Activated CD4-positive, alpha-beta T cell treated with anti-CD3 and anti-CD28 coated beads, Interleukin-2, amount 50 U/mL, for 16 hours (primary cell): ENCODE results near the gene TBCC.
"Not testable (repeated sequence)": the region's sequence is repeated elsewhere in the genome, so short reads cannot be mapped to it uniquely, and the experiment has no call there.

Source experiments
- DNase-seq: peaks from one replicate; pipeline ENCODE4 v3.0.0-alpha.2; 2020

TBCC gene

DNA sequence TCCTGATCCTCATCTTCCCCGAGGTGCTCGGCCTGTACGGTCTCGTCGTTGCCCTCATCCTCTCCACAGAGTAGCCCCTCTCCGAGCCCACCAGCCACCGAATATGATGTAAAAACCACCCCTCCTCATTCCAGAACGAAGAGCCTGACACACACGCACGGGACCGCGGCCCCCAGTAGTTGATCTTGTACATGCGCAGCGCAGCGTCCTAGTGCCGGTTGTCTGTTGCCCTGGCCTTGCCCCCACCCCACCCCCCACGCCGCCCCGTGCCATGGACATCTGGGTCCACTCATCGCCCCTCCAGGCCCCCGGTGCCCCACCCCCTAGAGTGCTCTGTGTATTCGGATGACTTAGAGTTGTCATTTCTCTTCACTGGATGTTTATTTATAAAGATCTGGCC is 18.3 kb downstream of the TBCC start:
- no peak for DNase-seq

DNA sequence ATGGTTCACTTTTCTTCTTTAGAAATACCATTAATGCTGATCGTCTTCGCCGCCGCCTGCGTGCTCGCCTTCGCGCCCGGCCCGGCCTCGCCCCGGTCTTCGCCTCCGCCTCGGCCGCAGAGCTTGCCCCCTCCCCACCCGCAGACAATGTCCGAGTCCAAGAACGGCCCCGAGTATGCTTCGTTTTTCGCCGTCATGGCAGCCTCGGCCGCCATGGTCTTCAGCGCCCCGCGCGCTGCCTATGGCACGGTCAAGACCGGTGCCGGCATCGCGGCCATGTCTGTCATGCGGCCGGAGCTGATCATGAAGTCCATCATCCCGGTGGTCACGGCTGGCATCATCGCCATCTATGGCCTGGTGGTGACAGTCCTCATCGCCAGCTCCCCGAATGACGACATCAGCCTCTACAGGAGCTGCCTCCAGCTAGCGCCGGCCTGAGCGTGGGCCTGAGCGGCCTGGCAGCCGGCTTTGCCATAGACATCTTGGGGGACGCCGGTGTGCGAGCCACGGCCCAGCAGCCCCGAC is 18.8 kb downstream of the TBCC start:
- no peak for DNase-seq

DNA sequence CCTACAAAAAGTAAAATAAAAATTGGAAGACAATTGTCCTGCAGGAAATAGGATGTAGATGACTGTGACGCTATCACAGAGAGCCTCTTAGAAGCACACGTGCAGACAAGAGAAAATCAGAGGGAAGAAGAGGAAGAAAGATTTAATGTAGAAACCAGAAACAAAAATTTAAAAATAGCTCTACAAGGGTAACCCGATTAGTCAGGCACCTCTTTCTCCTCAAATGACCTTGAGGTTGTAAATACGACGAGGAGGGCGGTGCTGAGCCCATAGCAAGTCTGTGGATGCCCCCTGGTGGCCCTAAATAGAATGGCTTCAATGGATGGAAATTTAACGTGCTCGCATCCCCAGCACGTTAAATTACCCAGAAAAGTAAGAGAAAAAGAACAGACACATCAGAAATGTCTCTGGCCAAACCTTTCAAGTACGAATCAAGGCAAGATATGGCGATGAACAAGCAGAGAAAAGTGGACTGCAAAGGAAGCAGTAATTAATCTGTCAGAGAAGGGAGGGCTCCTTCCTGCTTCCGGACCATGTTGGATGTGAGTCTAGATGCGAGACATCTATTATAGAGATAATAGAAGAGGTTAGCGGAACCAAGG is 19.3 kb downstream of the TBCC start:
- DNase-seq: peak; percentile 84

DNA sequence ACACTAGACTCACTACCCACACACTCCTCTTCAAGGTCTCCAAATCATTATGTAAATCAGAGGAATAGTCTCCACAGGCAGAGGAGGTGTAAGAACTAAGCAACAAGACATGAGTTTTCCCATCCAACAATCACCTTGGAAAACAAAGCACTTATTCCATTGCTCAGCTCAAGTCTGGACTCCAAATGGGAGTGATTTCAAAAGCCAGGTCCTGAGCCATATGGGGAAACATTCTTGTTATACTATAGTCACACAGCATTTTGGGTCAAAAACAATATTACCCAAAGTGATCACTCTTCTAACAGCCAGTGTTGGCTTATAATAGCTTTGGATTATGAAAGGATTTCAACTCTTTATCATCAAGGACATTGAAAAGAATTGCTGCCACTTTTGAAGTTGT is 19.9 kb downstream of the TBCC start:
- DNase-seq: no peak

DNA sequence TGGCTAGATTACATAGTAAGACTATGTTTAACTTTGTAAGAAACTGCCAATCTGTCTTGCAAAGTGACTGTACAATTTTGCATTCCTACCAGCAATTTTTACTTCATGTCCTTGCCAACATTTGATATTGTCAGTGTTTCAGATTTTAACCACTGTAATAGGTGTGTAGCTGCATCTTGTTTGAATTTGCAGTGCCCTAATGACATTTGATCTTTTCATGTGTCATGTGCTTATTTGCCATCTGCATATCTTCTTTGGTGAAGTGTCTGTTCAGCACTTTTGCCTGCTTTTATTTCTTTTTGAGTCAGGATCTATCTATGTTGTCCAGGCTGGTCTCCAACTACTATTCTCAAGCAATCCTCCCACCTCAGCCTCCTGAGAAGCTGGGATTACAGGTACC is 21.1 kb downstream of the TBCC start:
- no peak for DNase-seq

DNA sequence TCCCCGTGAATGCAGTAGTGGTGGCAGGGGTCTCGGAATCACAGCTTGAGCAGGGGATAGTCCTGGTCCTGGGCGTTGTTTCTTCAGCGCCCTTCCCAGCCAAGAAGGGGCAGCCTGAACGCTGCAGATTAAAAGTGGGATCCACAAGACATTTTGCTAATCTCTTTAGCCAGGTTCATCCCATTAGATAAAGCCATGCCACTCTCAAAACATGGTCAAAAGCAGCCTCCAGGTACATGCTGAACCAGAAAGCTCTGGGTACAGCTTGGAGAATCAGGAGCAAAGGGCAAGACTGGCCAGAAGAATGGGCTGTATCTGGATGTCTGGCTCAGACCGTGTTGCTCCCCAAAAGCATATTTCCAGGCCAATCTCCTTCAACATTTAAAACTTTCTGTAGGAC is 23.4 kb downstream of the TBCC start, which contains the start of gene PRPH2:
Gene PRPH2 (minus strand): TSS at position 101 of the 400 bp plus-strand sequence. CDS start 263 bp downstream, outside the sequence.
- DNase-seq: no peak

DNA sequence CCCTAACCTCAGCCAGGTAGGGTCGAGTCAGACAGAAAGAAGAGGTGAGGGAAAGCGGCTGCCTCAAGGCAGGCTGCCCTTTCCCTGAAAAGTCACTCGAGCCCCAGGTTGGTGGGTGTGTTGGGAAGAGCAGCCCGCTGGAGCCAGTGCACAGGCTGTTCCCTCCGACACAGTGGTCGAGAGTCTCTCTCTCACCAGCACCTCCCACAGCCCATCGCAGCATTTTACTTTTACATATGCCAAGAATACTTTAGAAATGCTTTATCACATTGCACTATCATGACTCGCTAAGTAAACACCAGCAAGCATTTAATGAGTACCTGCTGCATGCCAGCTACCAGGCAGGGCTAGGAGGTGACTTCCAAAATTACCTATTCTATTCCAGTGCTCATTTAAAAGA is 25.2 kb downstream of the TBCC start:
- no peak for DNase-seq

DNA sequence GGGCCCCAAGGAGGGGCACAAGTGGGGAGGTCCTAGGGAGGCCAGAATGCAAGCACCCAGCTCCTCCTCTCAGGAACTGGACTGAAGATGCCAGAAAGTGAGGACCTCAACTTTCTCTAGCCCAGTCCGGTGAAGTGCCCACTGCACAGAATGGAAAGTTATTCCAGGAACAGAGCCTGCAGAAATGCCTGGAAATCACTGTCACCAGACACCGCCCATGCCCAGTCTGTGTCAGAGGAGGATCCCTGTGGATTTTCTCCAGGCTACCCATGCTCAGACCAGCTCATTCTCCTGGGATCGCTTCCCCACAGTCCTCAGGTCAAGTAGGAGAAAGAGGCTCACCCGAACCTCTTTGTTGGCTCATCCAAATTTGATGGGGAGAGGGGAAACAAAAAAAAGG is 30.0 kb downstream of the TBCC start:
- no peak for DNase-seq

DNA sequence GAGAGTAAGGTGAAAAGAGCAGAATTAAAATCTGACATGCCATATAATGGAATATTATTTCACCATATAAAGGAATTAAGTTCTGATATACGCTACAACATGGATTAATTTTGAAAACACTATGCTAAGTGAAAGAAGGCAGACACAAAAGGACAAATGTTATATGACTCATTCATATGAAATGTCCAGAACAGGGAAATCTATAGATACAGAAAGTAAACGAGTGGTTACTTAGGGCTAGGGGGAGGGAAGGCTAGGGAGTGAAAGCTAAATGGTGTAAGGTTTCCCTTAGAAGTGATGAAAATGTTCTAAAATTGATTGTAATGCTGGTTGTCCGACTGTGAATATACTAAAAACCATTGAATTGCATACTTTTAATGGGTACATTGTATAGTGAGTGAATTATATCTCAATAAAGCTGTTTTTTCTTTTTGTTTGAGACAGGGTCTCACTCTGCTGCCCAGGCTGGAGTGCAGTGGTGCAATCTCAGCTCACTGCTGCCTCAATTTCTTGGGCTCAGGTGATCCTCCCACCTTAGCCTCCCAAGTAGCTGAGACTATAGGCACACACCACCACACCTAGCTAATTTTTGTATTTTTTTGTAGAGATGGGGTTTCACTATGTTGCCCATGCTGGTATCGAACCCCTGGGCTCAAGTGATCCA is 31.7 kb downstream of the TBCC start:
- DNase-seq: no peak

DNA sequence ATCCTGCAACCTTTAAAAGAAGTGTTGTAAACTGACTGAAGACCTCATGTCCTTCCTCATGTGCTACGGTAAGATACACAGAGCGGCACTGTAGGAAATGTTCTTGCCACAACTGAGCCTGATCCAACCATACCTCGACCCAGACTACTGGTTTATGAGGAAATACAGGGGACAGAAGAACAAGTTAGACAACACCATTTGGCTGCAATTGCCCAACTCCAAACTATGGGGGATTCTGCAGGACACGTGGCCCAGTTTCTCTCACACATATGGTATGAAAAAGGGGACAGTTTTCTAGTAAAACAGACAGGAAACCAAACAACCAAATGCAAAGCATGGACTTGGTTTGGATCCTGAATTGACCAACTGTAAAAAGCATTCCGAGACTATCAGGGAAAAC is 34.0 kb downstream of the TBCC start:
- DNase-seq: no peak

DNA sequence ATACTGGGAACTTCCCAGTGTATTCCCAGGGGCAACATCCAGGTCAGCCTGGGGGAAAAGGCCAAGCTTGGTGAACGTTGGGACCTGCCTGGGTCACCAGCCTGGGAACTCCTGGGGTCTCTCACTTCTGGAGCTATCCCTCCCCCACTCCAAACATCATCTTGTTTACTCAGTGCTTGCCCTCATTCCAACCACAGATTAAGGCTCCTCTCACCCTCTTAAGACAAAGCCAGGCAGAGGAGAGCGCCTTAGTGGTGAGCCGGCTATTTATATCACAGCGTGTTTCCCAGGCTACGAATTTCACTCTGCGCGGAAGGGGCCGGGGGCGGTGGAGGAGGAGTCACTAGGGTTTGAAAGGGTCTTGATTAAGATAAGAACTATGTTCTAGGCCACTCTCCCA is 35.6 kb downstream of the TBCC start:
- DNase-seq: no peak

DNA sequence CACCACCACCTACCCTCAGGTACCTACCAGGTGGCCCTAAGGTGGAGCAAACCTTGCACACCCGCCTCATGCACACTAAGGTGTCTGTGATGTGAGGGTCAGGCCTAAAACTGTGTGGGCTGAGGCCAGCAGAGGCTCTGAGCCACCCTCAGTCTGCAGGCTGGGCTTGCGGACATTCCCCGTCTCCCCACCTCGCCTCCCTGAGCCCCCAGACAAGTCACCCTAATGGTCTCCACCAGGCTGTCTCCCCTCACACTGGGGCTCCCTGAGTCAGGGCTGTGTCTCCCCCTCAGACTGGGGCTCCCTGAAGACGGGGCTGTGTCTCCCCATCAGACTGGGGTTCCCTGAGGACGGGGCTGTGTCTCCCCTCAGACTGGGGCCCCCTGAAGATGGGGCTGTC is 36.0 kb downstream of the TBCC start:
- no peak for DNase-seq

DNA sequence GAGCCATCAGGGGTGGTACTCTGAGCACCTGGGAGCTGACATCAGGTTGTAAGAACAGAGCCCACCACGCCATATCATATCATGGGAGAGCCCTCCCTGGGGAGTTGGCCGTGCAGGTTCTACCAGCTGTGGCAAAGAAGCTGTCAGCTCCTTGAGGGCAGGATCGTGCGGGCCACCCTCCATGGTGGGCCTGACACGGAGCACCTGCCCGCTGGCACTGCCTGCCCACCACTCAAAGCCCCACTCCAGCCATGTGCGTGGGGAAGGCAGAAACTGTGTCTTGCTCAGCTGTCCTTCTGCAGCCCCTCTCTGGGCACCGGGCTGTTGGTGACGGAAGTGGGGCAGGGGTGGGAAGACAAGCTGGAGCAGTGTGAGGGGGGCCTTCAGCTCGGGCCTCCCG is 37.8 kb downstream of the TBCC start:
- DNase-seq: no peak

DNA sequence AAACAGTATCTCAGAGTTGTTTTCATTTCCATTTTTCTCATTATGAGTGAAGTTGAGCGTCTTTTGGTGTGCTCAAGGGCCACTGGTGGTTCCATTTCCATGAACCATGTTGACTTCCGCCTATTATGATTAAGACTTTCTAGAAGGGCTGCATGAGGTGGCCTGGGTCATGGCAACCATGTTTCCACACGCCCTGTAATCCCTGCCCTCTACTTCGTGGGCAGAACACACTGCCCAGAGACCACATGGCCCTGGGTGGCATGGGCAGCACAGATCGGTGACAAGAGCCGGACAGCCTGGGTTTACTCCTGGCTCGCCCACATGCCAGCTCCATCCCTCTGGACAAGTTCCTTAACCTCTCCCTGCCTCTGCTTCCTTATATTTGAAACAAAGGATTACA is 38.3 kb downstream of the TBCC start:
- no peak for DNase-seq

DNA sequence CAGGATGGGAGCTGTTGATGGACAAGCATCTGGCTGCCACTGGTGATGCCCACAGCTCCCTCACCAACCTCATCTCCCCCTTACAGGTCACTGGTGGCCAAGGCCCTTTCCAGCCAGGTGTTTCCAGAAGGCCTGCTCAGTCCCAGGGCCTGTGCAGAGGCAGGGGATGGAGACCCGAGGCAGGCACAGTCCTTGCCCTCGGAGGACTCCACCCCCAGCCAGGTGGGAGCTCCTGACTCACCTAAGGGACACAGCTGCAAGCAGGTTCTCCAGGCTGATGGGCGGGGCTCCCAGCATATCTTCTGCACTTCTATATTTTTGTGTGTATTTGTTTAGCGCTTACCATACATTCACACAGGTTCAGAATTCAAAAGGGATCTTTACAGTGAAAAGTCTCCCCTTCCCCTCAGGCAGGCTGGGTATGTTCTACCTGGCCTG is 40.9 kb downstream of the TBCC start:
- no peak for DNase-seq

DNA sequence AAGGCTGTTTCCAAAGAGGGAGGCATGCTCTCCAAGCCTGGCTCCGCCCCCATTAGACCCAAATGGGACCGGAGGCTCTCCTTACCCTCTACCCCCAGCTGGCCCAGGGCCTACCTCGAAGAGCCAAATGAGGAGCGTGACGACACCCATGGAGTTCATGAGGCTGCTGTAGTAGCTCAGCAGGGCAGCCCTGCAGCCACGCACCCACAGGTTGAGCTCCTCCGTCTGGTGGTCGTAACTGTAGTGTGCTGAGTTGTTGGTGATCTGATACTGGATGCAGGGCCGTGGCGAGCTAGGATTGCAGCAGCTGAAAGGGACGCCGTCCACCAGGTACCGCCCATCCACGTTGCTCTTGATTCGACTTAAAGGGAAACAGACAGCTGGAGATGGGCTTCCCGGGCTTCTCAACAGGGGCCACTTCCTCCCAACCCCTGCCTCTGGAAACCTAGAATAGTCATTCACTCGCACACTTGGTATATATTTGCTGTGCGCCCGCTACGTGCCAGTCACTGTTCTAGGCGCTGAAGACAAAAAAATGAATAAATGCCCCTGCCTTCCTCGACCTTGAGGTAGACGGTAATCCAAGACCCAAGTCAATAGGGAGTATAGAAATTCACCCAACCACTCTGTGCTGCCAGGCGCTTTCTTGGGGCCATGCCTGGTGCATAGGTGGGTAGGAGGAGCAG is 41.5 kb downstream of the TBCC start:
- no peak for DNase-seq

DNA sequence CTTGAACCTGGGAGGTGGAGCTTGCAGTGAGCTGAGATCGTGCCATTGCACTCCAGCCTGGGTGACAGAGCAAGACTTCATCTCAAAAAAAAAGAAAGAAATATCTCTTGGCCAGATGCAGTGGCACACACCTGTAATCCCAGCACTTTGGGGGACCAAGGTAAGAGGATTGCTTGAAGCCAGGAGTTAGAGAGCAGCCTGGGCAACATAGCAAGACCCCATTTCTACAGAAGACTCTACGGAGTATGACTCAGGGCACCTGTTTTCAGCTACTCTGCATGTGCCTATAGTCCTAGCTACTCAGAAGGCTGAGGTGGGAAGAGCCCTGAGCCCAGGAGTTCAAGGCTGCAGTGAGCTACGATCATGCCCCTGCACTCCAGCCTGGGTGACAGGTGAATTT is 43.1 kb downstream of the TBCC start:
- not testable (repeated sequence) for DNase-seq

DNA sequence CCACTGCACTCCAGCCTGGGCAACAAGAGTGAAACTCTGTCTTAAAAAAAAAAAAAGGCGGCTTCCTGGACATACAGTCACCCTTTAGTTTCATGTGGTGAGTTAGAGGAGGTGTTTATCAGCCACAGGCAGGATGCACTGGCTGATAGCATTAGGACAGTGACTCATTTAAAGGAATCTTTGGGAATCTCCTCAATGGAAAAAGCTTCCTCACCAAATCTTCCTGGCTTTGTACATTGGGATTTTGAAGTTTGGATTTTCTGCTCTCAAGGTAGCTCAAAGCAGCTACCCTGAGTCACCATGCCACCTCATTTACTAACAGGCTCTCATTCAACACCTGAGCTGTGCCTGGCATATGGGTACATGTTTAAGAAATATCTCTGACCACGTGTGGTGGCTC is 43.7 kb downstream of the TBCC start:
- DNase-seq: no peak

DNA sequence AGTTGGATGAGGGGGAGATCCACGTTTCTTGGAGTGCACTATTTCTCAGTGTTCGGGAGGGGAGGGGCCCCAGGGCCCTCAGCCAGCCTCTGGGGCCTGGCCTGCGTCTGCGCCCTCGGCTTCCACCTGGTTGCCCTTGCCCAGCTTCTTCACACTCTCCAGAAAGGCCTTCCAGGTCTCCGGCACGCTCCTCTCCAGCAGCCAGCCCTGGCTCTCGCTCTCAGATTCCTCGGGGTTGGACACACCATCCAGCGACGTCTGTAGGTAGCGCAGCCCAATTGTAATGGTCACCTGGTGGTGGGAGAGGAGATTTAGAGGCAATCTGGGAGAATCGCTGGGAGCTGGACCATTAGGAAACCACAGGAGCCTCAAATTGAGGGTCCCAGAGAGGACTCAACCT is 47.7 kb downstream of the TBCC start:
- no peak for DNase-seq

DNA sequence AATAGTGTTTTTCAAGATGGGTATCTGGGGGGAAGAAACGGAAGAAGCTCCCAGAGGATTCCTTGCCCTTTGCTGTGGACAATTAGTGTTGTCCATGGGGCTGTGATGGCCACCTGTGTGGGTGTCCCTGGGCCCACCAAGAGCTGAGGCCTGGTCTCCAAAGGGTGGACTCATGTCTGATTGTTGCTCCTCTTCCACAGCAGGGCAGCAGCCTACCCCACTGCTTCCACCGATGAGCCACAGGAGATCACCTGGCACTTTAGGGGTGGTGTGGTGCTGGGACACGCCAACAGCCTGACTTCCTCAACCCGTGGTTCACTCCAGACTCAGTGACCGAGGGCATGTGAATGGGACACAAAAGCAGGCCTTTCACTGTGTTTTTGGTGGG is 48.6 kb downstream of the TBCC start:
- DNase-seq: no peak

DNA sequence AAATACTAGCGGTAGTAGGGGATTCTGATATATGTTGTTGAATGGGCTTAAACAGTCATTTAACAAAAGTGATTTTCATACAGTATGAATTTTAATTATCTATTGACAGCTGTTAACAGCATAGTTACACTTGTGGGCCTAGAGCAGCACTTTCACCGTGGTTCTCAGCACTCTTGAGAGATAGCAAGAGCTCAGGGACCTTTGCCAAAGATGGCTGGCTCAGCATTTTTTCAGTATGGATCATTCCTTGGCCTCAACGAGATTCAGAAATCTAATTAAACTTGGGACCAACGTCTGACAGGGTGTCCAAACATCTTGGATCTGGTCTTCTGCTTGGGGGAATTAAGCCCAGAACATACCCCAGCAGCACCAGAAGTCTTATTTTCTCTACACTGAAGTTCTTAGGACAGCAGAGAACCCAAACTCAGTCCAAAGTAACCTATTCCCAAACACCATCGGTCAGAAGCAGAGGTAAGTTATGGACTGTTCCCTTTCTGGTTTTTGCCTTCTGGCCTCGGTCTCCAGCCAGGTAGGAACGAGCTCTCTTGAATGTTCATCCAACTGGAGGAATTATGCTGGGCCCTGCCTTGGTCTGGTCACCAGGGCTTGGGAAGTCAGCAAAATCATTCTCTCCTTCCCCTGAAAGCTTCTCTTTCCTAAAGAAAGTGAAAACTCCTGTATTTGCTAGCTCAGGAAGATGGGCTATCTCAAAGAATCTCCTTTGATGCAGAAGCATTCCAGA is 49.2 kb downstream of the TBCC start:
- DNase-seq: no peak

DNA sequence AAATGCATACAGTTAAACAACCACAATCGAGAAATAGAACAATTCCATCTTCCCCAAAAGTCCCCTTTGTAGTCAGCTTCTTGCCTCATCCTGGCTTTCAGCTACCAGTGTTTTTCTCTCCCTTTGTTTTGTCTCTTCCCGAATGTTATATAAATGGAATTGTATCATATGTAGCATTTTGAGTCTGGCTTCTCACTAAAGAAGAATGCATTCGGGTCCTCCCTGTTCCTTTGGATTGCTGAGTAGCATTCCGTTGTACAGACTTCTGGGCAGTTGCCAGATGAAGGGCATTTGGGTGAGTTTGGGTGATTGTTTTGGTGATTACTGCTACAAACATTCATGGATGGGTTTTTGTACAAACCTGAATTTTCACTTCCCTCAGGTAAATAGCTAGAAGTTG is 51.3 kb downstream of the TBCC start:
- DNase-seq: no peak
